Astrocyte of the cerebellum (primary cell): Measurements from ENCODE around the gene RPP25L.

Experiments used
- DNase-seq: peaks from one replicate; pipeline ENCODE4 v3.0.0-alpha.2; 2011; ENCODE audit warnings: low read depth
- H3K4me3 ChIP-seq: 2 replicates; pipeline ENCODE4 v1.5.1; 2011; ENCODE audit warnings: mild to moderate bottlenecking, low read depth, low read length, moderate library complexity
- in situ Hi-C: cut with HindIII; loops from 2 replicates; pipeline ENCODE4 v1.10.0; 2017; ENCODE audit warnings: low sequenced_read_pairs
- TF ChIP-seq, protein P1 (sequence below): IDR thresholded peaks from 2 replicates; pipeline ENCODE4 v1.5.1; 2012; ENCODE audit warnings: low read length, low read depth, moderate library complexity, mild to moderate bottlenecking; ENCODE audit errors: missing control alignments

Gene RPP25L

GRCh38 chr9:34630402-34631154 is 18.7 kb upstream of the RPP25L start:
- DNase-seq = no peak
- no peak overlapping the region for H3K4me3 ChIP-seq
- TF ChIP-seq, protein P1, sequence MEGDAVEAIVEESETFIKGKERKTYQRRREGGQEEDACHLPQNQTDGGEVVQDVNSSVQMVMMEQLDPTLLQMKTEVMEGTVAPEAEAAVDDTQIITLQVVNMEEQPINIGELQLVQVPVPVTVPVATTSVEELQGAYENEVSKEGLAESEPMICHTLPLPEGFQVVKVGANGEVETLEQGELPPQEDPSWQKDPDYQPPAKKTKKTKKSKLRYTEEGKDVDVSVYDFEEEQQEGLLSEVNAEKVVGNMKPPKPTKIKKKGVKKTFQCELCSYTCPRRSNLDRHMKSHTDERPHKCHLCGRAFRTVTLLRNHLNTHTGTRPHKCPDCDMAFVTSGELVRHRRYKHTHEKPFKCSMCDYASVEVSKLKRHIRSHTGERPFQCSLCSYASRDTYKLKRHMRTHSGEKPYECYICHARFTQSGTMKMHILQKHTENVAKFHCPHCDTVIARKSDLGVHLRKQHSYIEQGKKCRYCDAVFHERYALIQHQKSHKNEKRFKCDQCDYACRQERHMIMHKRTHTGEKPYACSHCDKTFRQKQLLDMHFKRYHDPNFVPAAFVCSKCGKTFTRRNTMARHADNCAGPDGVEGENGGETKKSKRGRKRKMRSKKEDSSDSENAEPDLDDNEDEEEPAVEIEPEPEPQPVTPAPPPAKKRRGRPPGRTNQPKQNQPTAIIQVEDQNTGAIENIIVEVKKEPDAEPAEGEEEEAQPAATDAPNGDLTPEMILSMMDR = no peak
- in situ Hi-C loops = no loop called here

DNA sequence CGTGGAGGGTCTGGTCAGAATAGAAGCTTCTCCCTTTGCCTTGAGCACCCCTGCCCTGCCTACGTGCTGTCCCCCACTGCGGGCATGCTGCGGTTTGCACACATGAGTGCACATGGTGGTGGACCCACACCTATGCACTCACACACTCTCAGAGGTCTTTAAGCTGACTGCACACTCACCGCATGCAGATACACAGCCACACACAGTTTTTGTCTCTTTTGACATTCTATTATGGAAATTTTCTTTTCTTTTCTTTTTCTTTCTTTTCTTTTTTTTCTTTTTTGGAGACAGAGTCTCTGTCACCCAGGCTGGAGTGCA is 17.6 kb upstream of the RPP25L start:
- in situ Hi-C loops = loop anchor here (5.0 kb wide), 1 partner anchor 47 kb away; no protein-coding TSS in a partner anchor
- H3K4me3 ChIP-seq = no peak overlapping the region
- TF ChIP-seq, protein P1 = no peak
- DNase-seq = no peak

DNA sequence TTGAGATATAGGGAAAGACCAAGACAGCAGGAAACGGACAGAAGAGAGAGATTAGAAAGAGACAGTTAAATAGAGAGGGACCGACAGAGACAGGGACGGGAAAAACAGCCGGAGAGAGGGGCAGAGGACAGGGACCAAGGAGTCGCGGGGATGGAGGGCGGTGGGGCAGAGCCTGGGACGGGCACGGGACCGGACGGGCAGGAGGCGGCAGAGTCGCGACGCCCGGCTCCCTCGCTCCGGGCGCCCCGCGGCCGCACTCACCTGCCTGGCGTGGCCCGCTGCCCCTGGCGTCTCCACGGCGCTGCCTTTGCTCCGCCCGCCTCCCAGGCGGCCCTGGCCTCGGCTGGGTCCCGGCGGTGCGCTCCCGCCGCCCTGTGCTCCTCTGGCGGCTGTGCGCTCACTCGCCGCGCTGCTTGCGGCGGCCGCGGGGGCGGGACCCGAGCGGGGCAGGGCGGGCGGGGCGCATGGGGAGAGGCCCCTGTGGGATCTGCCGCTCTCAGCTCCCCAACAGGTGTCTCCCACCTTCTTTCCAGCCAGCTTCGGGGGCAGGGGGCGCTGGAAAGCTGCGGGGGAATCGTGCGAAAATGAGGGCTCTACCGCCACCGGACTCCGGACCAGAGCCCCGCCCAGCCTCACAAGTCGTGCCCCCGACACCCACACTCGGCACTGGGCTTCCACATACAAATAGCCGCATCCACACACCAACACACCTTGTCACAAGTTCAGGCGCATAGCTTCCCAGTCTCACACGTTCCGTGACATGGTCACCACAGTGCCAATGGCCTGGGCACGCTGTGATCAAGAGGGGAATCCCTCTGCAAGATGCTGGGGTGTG is 17.0 kb upstream of the RPP25L start, which contains the start of gene ARID3C:
ARID3C (minus strand) TSS at position 411 of the 835 bp plus-strand sequence. CDS start 1,052 bp downstream, outside the sequence.
- DNase-seq = no peak
- H3K4me3 ChIP-seq = peak within 1 kb of the TSS; percentile 25
- TF ChIP-seq, protein P1 = no peak
- in situ Hi-C loops = loop anchor here (5.0 kb wide), 1 partner anchor 47 kb away; no protein-coding TSS in a partner anchor

DNA sequence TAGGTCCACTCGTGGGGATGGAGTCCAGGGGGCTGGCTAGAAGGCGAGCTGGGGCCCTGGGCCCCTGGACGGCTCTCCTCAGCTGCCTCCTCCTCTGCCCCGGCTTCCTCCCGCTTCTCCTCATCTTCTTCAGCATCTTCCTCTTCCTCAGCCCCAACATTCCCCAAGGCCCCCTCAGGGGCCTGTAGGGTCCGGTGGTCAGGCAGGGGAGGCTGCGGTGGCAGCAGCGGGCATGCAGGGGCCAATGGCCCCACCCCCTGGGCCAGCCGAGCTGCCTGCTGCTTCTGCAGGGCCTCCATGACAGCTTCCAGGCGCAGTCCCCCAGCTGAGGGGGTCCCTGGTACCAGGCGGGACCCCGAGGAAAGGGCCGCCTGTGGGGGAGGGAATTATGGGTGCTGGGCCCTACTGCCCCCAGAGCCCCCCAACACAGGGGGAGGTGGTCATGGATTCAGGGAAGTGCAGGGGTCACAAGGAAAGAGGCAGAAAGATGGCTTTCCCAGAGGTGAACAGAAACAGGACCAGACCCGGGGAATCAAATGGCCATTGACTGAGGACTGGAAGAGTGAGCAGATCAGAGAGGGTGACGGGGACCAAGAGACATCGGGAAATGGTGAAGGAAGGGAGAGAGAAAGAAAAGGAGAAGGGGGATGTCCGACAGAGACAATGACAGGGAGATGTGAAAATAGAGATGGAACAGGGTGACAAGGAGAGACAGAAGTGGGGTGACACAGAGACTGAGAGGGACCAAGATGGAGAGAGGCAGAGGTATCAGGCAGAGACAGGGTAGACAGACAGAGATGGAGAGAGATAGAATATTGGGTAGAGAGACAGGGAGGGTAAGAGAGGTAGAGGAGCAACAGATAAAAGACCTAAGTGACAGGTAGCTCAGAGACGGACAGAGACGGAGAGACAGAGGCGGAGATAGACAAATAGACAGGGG is 16.1 kb upstream of the RPP25L start:
- H3K4me3 ChIP-seq = peak overlapping the region; percentile 25
- in situ Hi-C loops = loop anchor here (5.0 kb wide), 1 partner anchor 46 kb away; no protein-coding TSS in a partner anchor
- TF ChIP-seq, protein P1 = no peak
- no peak for DNase-seq

DNA sequence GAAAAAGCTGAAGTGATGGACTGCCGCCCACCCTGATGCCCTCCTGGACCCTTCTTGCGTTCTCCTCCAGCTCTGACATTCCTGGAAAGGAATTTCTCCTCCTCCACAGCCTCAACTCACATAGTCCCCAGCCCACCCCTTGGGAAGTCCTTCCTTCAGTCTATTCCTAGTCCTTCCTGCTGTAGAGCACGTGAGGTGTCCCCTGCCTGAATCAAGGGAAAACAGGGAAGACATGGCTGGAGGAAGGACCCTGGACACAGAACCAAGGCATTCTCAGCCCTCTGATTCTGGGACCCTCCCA is 13.2 kb upstream of the RPP25L start:
- no peak for DNase-seq
- TF ChIP-seq, protein P1 = no peak
- H3K4me3 ChIP-seq = no peak overlapping the region
- in situ Hi-C loops = loop anchor here (5.0 kb wide), 1 partner anchor 43 kb away; no protein-coding TSS in a partner anchor
